WTC11 (cell line): ENCODE measurements around the gene FBXO33. TPM values are rescaled to one million over a fixed set of nuclear protein-coding genes. Genes with fewer than 3 reads are reported as not detected.

Experiments used
- ATAC-seq: fragments of 200-7000 bp; cut with Tn5 transposase; 2 replicates; pipeline ENCODE4 v1.10.0; 2021; ENCODE audit warnings: mild to moderate bottlenecking, moderate library complexity
- CTCF ChIA-PET: fragments of 300-600 bp; sonication (Branson Sonifier 250); formaldehyde crosslinking; loops from one replicate; lab custom pipeline; 2021; ENCODE audit warnings: antibody characterized with exemption; lab: Charles Lee
- POLR2A ChIA-PET: fragments of 350-600 bp; sonication (Branson Sonifier 250); formaldehyde crosslinking; loops from one replicate; lab custom pipeline; 2021; ENCODE audit warnings: antibody characterized with exemption; lab: Charles Lee
- DNase-seq: peaks from one replicate; pipeline ENCODE4 v3.0.0; 2021; ENCODE audit warnings: low spot score
- H3K27ac Mint-ChIP-seq: 2 replicates; pipeline ENCODE4 v1.8.0; 2021; ENCODE audit warnings: mixed read lengths
- H3K27me3 Mint-ChIP-seq: 2 replicates; pipeline ENCODE4 v1.8.0; 2021; ENCODE audit warnings: low read depth, mild to moderate bottlenecking, moderate library complexity, mixed read lengths
- H3K36me3 Mint-ChIP-seq: 2 replicates; pipeline ENCODE4 v1.8.0; 2021; ENCODE audit warnings: mixed read lengths
- H3K4me1 Mint-ChIP-seq: 2 replicates; pipeline ENCODE4 v1.8.0; 2022; ENCODE audit warnings: mixed read lengths
- H3K4me3 Mint-ChIP-seq: 2 replicates; pipeline ENCODE4 v1.8.0; 2021; ENCODE audit warnings: mild to moderate bottlenecking, moderate library complexity, mixed read lengths
- H3K9me3 Mint-ChIP-seq: 2 replicates; pipeline ENCODE4 v1.8.0; 2021; ENCODE audit warnings: mixed read lengths
- ATF2 ChIP-seq: sonication (generic); formaldehyde crosslinking; IDR thresholded peaks from 2 replicates; pipeline ENCODE4 v1.8.1; 2022; ENCODE audit warnings: low read depth, missing genetic modification reagents, borderline replicate concordance
- ELF4 ChIP-seq: sonication (generic); formaldehyde crosslinking; IDR thresholded peaks from 2 replicates; pipeline ENCODE4 v1.8.1; 2022; ENCODE audit warnings: low read depth, mild to moderate bottlenecking, moderate library complexity, missing genetic modification reagents
- EMX1 ChIP-seq: fragments of 250-450 bp; sonication (Bioruptor Pico); IDR thresholded peaks from 2 replicates; pipeline ENCODE4 v1.8.0; 2021; ENCODE audit warnings: mild to moderate bottlenecking
- FOXJ3 ChIP-seq: sonication (generic); formaldehyde crosslinking; IDR thresholded peaks from 2 replicates; pipeline ENCODE4 v1.9.0; 2021; ENCODE audit warnings: missing genetic modification reagents, mild to moderate bottlenecking, borderline replicate concordance
- FOXP1 ChIP-seq: sonication (generic); formaldehyde crosslinking; IDR thresholded peaks from 2 replicates; pipeline ENCODE4 v1.8.0; 2022; ENCODE audit warnings: missing genetic modification reagents, mild to moderate bottlenecking, moderate library complexity, borderline replicate concordance
- GRHL2 ChIP-seq: fragments of 250-450 bp; sonication (Bioruptor Pico); IDR thresholded peaks from 2 replicates; pipeline ENCODE4 v1.8.0; 2022; ENCODE audit warnings: mild to moderate bottlenecking, moderate library complexity; ENCODE audit not compliant: insufficient replicate concordance, severe bottlenecking
- MAX ChIP-seq: sonication (generic); formaldehyde crosslinking; IDR thresholded peaks from 2 replicates; pipeline ENCODE4 v1.8.0; 2022; ENCODE audit warnings: mild to moderate bottlenecking, missing genetic modification reagents
- MXD4 ChIP-seq: fragments of 250-450 bp; sonication (Bioruptor Pico); IDR thresholded peaks from 2 replicates; pipeline ENCODE4 v1.8.0; 2021; ENCODE audit warnings: mild to moderate bottlenecking, moderate library complexity, borderline replicate concordance
- NR1H2 ChIP-seq: sonication (generic); formaldehyde crosslinking; IDR thresholded peaks from 2 replicates; pipeline ENCODE4 v1.9.0; 2021; ENCODE audit warnings: mild to moderate bottlenecking, moderate library complexity, missing genetic modification reagents
- PREB ChIP-seq: sonication (generic); formaldehyde crosslinking; IDR thresholded peaks from 2 replicates; pipeline ENCODE4 v1.8.1; 2022; ENCODE audit warnings: mild to moderate bottlenecking, missing genetic modification reagents, moderate library complexity, borderline replicate concordance
- SP1 ChIP-seq: sonication (generic); formaldehyde crosslinking; conservative IDR thresholded peaks from 2 replicates; pipeline ENCODE4 v1.8.1; 2022; ENCODE audit warnings: missing genetic modification reagents
- TCF7 ChIP-seq: sonication (generic); formaldehyde crosslinking; IDR thresholded peaks from 2 replicates; pipeline ENCODE4 v1.8.0; 2022; ENCODE audit warnings: mild to moderate bottlenecking, low read depth, missing genetic modification reagents, moderate library complexity
- ZBTB21 ChIP-seq: sonication (generic); formaldehyde crosslinking; IDR thresholded peaks from 2 replicates; pipeline ENCODE4 v1.8.1; 2023; ENCODE audit warnings: mild to moderate bottlenecking, missing genetic modification reagents, borderline replicate concordance
- ZNF263 ChIP-seq: sonication (generic); formaldehyde crosslinking; IDR thresholded peaks from 2 replicates; pipeline ENCODE4 v1.8.1; 2022; ENCODE audit warnings: low read depth, mild to moderate bottlenecking, moderate library complexity, missing genetic modification reagents
- ZNF317 ChIP-seq: sonication (generic); formaldehyde crosslinking; IDR thresholded peaks from 2 replicates; pipeline ENCODE4 v1.8.1; 2023; ENCODE audit warnings: low read depth, mild to moderate bottlenecking, moderate library complexity, missing genetic modification reagents, borderline replicate concordance
- ZNF396 ChIP-seq: fragments of 250-450 bp; sonication (Bioruptor Pico); IDR thresholded peaks from 2 replicates; pipeline ENCODE4 v1.8.0; 2021; ENCODE audit warnings: mild to moderate bottlenecking, moderate library complexity, borderline replicate concordance
- ZNF416 ChIP-seq: fragments of 250-450 bp; sonication (Bioruptor Pico); IDR thresholded peaks from 2 replicates; pipeline ENCODE4 v1.9.0; 2021; ENCODE audit warnings: mild to moderate bottlenecking, inconsistent platforms
- ZNF671 ChIP-seq: fragments of 250-450 bp; sonication (Bioruptor Pico); IDR thresholded peaks from 2 replicates; pipeline ENCODE4 v1.8.0; 2021; ENCODE audit warnings: mild to moderate bottlenecking
- total RNA-seq: library from RNA; stranded (reverse); gene quantifications from 3 replicates; pipeline ENCODE4 v1.2.3, GENCODE V29; 2021
- TF ChIP-seq, protein P1 (sequence below): sonication (generic); formaldehyde crosslinking; IDR thresholded peaks from 2 replicates; pipeline ENCODE4 v1.8.0; 2023; ENCODE audit warnings: missing genetic modification reagents, mild to moderate bottlenecking, borderline replicate concordance
- TF ChIP-seq, protein P2 (sequence below): sonication (generic); formaldehyde crosslinking; IDR thresholded peaks from 2 replicates; pipeline ENCODE4 v1.8.0; 2023; ENCODE audit warnings: mild to moderate bottlenecking, missing genetic modification reagents
- TF ChIP-seq, protein P3 (sequence below): sonication (generic); formaldehyde crosslinking; IDR thresholded peaks from 2 replicates; pipeline ENCODE4 v1.8.0; 2022; ENCODE audit warnings: mild to moderate bottlenecking, missing genetic modification reagents
- TF ChIP-seq, protein P4 (sequence below): sonication (generic); formaldehyde crosslinking; conservative IDR thresholded peaks from 2 replicates; pipeline ENCODE4 v1.8.1; 2022; ENCODE audit warnings: mild to moderate bottlenecking, missing genetic modification reagents

Gene FBXO33
- total RNA-seq, 1 experiment from 2014 or later, result 7.8 TPM

GRCh38 chr14:39416072-39416471 is 16.2 kb downstream of the FBXO33 start:
- ChIA-PET POLR2A (no interaction called here), CTCF (interaction anchor here (1.2 to 1.3 kb wide), 2 partner anchors 15 to 41 kb away, joined by 3 read pairs; no protein-coding TSS in a partner anchor)
- Mint-ChIP-seq H3K36me3 (peaks cover 39% of the 10 kb centered on the region), H3K4me1 (no peaks in the 10 kb centered on the region), H3K27me3 (no peaks in the 10 kb centered on the region; the same call in 1 of the 2 replicates), H3K4me3 (no peak overlapping the region), H3K9me3 (peaks cover 45% of the 10 kb centered on the region), H3K27ac (no peak overlapping the region)
- ATAC-seq (no peak), DNase-seq (no peak)
- TF ChIP-seq GRHL2 (CRISPR knock-in tag), result no peak
- no peak for TF ChIP-seq ELF4
- TF ChIP-seq ZNF396 (CRISPR knock-in tag), result no peak
- no peak for TF ChIP-seq MXD4 (CRISPR knock-in tag)
- no peak for TF ChIP-seq TCF7 (CRISPR knock-in tag)
- no peak for TF ChIP-seq FOXJ3
- no peak for TF ChIP-seq NR1H2
- TF ChIP-seq, protein P1, sequence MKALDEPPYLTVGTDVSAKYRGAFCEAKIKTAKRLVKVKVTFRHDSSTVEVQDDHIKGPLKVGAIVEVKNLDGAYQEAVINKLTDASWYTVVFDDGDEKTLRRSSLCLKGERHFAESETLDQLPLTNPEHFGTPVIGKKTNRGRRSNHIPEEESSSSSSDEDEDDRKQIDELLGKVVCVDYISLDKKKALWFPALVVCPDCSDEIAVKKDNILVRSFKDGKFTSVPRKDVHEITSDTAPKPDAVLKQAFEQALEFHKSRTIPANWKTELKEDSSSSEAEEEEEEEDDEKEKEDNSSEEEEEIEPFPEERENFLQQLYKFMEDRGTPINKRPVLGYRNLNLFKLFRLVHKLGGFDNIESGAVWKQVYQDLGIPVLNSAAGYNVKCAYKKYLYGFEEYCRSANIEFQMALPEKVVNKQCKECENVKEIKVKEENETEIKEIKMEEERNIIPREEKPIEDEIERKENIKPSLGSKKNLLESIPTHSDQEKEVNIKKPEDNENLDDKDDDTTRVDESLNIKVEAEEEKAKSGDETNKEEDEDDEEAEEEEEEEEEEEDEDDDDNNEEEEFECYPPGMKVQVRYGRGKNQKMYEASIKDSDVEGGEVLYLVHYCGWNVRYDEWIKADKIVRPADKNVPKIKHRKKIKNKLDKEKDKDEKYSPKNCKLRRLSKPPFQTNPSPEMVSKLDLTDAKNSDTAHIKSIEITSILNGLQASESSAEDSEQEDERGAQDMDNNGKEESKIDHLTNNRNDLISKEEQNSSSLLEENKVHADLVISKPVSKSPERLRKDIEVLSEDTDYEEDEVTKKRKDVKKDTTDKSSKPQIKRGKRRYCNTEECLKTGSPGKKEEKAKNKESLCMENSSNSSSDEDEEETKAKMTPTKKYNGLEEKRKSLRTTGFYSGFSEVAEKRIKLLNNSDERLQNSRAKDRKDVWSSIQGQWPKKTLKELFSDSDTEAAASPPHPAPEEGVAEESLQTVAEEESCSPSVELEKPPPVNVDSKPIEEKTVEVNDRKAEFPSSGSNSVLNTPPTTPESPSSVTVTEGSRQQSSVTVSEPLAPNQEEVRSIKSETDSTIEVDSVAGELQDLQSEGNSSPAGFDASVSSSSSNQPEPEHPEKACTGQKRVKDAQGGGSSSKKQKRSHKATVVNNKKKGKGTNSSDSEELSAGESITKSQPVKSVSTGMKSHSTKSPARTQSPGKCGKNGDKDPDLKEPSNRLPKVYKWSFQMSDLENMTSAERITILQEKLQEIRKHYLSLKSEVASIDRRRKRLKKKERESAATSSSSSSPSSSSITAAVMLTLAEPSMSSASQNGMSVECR (CRISPR knock-in tag), result no peak
- TF ChIP-seq ZNF671 (CRISPR knock-in tag), result no peak
- TF ChIP-seq, protein P2, sequence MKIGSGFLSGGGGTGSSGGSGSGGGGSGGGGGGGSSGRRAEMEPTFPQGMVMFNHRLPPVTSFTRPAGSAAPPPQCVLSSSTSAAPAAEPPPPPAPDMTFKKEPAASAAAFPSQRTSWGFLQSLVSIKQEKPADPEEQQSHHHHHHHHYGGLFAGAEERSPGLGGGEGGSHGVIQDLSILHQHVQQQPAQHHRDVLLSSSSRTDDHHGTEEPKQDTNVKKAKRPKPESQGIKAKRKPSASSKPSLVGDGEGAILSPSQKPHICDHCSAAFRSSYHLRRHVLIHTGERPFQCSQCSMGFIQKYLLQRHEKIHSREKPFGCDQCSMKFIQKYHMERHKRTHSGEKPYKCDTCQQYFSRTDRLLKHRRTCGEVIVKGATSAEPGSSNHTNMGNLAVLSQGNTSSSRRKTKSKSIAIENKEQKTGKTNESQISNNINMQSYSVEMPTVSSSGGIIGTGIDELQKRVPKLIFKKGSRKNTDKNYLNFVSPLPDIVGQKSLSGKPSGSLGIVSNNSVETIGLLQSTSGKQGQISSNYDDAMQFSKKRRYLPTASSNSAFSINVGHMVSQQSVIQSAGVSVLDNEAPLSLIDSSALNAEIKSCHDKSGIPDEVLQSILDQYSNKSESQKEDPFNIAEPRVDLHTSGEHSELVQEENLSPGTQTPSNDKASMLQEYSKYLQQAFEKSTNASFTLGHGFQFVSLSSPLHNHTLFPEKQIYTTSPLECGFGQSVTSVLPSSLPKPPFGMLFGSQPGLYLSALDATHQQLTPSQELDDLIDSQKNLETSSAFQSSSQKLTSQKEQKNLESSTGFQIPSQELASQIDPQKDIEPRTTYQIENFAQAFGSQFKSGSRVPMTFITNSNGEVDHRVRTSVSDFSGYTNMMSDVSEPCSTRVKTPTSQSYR, result no peak
- TF ChIP-seq, protein P3, sequence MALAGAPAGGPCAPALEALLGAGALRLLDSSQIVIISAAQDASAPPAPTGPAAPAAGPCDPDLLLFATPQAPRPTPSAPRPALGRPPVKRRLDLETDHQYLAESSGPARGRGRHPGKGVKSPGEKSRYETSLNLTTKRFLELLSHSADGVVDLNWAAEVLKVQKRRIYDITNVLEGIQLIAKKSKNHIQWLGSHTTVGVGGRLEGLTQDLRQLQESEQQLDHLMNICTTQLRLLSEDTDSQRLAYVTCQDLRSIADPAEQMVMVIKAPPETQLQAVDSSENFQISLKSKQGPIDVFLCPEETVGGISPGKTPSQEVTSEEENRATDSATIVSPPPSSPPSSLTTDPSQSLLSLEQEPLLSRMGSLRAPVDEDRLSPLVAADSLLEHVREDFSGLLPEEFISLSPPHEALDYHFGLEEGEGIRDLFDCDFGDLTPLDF (CRISPR knock-in tag), result no peak
- TF ChIP-seq, protein P4, sequence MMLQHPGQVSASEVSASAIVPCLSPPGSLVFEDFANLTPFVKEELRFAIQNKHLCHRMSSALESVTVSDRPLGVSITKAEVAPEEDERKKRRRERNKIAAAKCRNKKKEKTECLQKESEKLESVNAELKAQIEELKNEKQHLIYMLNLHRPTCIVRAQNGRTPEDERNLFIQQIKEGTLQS (CRISPR knock-in tag), result no peak
- TF ChIP-seq PREB (CRISPR knock-in tag), result no peak
- TF ChIP-seq EMX1, result no peak

GRCh38 chr14:39406560-39406959 is 25.7 kb downstream of the FBXO33 start:
- no peaks in the 10 kb centered on the region for H3K27me3 Mint-ChIP-seq
- ATAC-seq, result no peak
- no peak overlapping the region for H3K27ac Mint-ChIP-seq
- H3K4me3 Mint-ChIP-seq, result no peak overlapping the region
- H3K9me3 Mint-ChIP-seq, result 0 out of 2 replicates have a peak, but pooled peaks cover 16% of the 10 kb centered on the region
- peaks cover 3% of the 10 kb centered on the region; the same call in 1 of the 2 replicates for H3K36me3 Mint-ChIP-seq
- no peaks in the 10 kb centered on the region for H3K4me1 Mint-ChIP-seq
- ChIA-PET POLR2A (no interaction called here), CTCF (no interaction called here)
- DNase-seq, result no peak
- TF ChIP-seq ATF2 (no peak), ZNF317 (CRISPR knock-in tag) (no peak), ZNF263 (no peak), ZBTB21 (CRISPR knock-in tag) (no peak), ZNF416 (CRISPR knock-in tag) (no peak), FOXP1 (no peak), SP1 (CRISPR knock-in tag) (no peak), MAX (no peak), GRHL2 (CRISPR knock-in tag) (no peak)
- TF ChIP-seq, protein P3 (CRISPR knock-in tag), result no peak
